NCI-H1092 (cell line): ENCODE measurements around the gene NUP107.
"Not testable (repeated sequence)": the region's sequence is repeated elsewhere in the genome, so short reads cannot be mapped to it uniquely, and the experiment has no call there.

Experiments used
- DNase-seq: peaks from one replicate; lab custom pipeline; 2025; lab: John Stamatoyannopoulos, UW

Gene NUP107

GRCh38 chr12:68686595-68687521 lies at the start of gene NUP107:
Gene NUP107 (plus strand): TSS chr12:68686978. CDS start chr12:68687066, 88 bp downstream.
- peak; percentile 95 for DNase-seq

- DNase-seq: not testable (repeated sequence)
Observed at GRCh38 chr12:68637439-68637838, 49.3 kb upstream of the NUP107 start.

- DNase-seq: no peak
Observed at GRCh38 chr12:68638171-68638570, 48.6 kb upstream of the NUP107 start.

- DNase-seq: no peak
Observed at GRCh38 chr12:68638721-68639395, 47.9 kb upstream of the NUP107 start.

GRCh38 chr12:68639396-68639767 lies 47.4 kb upstream of the NUP107 start:
- DNase-seq: no peak

GRCh38 chr12:68641138-68641537 lies 45.6 kb upstream of the NUP107 start:
- no peak for DNase-seq

- no peak for DNase-seq
Observed at GRCh38 chr12:68646484-68646883, 40.3 kb upstream of the NUP107 start.

GRCh38 chr12:68647507-68647906 lies 39.3 kb upstream of the NUP107 start:
- DNase-seq: no peak

GRCh38 chr12:68648179-68648578 lies 38.6 kb upstream of the NUP107 start:
- DNase-seq: no peak

GRCh38 chr12:68665016-68665569 lies 21.7 kb upstream of the NUP107 start:
- DNase-seq: no peak

GRCh38 chr12:68667291-68667690 lies 19.5 kb upstream of the NUP107 start:
- DNase-seq: no peak

GRCh38 chr12:68667896-68668295 lies 18.9 kb upstream of the NUP107 start:
- no peak for DNase-seq

GRCh38 chr12:68671179-68671578 lies 15.6 kb upstream of the NUP107 start:
- DNase-seq: no peak

- DNase-seq: no peak
Observed at GRCh38 chr12:68673788-68674187, 13.0 kb upstream of the NUP107 start.

GRCh38 chr12:68674376-68674775 lies 12.4 kb upstream of the NUP107 start:
- no peak for DNase-seq

- DNase-seq: no peak
Observed at GRCh38 chr12:68675101-68675842, 11.5 kb upstream of the NUP107 start.

GRCh38 chr12:68676854-68677253 lies 9.9 kb upstream of the NUP107 start:
- not testable (repeated sequence) for DNase-seq

GRCh38 chr12:68686262-68686594 lies 550 bp upstream of the NUP107 start:
- DNase-seq: no peak

GRCh38 chr12:68695454-68695853 lies 8.7 kb downstream of the NUP107 start:
- DNase-seq: no peak

- no peak for DNase-seq
Observed at GRCh38 chr12:68699486-68699885, 12.7 kb downstream of the NUP107 start.

GRCh38 chr12:68727776-68728175 lies 41.0 kb downstream of the NUP107 start:
- no peak for DNase-seq

GRCh38 chr12:68733661-68734071 lies 46.9 kb downstream of the NUP107 start:
- no peak for DNase-seq
